ENCODE data around the gene DTNBP1.
A peak's percentile ranks its signal among the peaks of the same experiment; 100 is the strongest.

Gene DTNBP1

GRCh38 chr6:15493437-15494168, 169.2 kb downstream of the DTNBP1 start:
- Mint-ChIP-seq H3K4me3 (no peak overlapping the region), H3K27me3 (ENCODE audit: low read depth) (no peaks in the 10 kb centered on the region), H3K27ac (no peak overlapping the region), H3K4me1 (ENCODE audit: low read depth) (peaks cover 27% of the 10 kb centered on the region), H3K36me3 (ENCODE audit: low read depth) (peaks cover 11% of the 10 kb centered on the region), H3K9me3 (no peaks in the 10 kb centered on the region)

- peaks cover 14% of the 10 kb centered on the region for H3K36me3 Mint-ChIP-seq (ENCODE audit: low read depth)
- H3K9me3 Mint-ChIP-seq, result no peaks in the 10 kb centered on the region
- no peak overlapping the region for H3K4me3 Mint-ChIP-seq
- peak overlapping the region; percentile 26 for H3K27ac Mint-ChIP-seq
- H3K4me1 Mint-ChIP-seq (ENCODE audit: low read depth), result peaks cover 23% of the 10 kb centered on the region
- no peaks in the 10 kb centered on the region for H3K27me3 Mint-ChIP-seq (ENCODE audit: low read depth)
Measured at GRCh38 chr6:15491986-15492269, 170.9 kb downstream of the DTNBP1 start.

GRCh38 chr6:15491255-15491985, 171.4 kb downstream of the DTNBP1 start:
- peak overlapping the region; percentile 33 for H3K27ac Mint-ChIP-seq
- peaks cover 23% of the 10 kb centered on the region for H3K4me1 Mint-ChIP-seq (ENCODE audit: low read depth)
- H3K36me3 Mint-ChIP-seq (ENCODE audit: low read depth), result peaks cover 17% of the 10 kb centered on the region
- no peak overlapping the region for H3K4me3 Mint-ChIP-seq
- no peaks in the 10 kb centered on the region for H3K9me3 Mint-ChIP-seq
- H3K27me3 Mint-ChIP-seq (ENCODE audit: low read depth), result no peaks in the 10 kb centered on the region

- H3K27me3 Mint-ChIP-seq (ENCODE audit: low read depth), result no peaks in the 10 kb centered on the region
- H3K36me3 Mint-ChIP-seq (ENCODE audit: low read depth), result peaks cover 13% of the 10 kb centered on the region
- peaks cover 23% of the 10 kb centered on the region for H3K4me1 Mint-ChIP-seq (ENCODE audit: low read depth)
- H3K4me3 Mint-ChIP-seq, result no peak overlapping the region
- no peak overlapping the region for H3K27ac Mint-ChIP-seq
- no peaks in the 10 kb centered on the region for H3K9me3 Mint-ChIP-seq
Measured at GRCh38 chr6:15490242-15491100, 172.4 kb downstream of the DTNBP1 start.

GRCh38 chr6:15489261-15489962, 173.4 kb downstream of the DTNBP1 start:
- no peaks in the 10 kb centered on the region for H3K9me3 Mint-ChIP-seq
- H3K36me3 Mint-ChIP-seq (ENCODE audit: low read depth), result peaks cover 12% of the 10 kb centered on the region
- H3K4me1 Mint-ChIP-seq (ENCODE audit: low read depth), result peaks cover 23% of the 10 kb centered on the region
- H3K27me3 Mint-ChIP-seq (ENCODE audit: low read depth), result no peaks in the 10 kb centered on the region
- H3K4me3 Mint-ChIP-seq, result no peak overlapping the region
- no peak overlapping the region for H3K27ac Mint-ChIP-seq

- Mint-ChIP-seq H3K4me3 (no peak overlapping the region), H3K27me3 (ENCODE audit: low read depth) (no peaks in the 10 kb centered on the region), H3K9me3 (no peaks in the 10 kb centered on the region), H3K27ac (peak overlapping the region; percentile 7), H3K4me1 (ENCODE audit: low read depth) (peaks cover 18% of the 10 kb centered on the region), H3K36me3 (ENCODE audit: low read depth) (peaks cover 12% of the 10 kb centered on the region)
Measured at GRCh38 chr6:15487262-15487661, 175.6 kb downstream of the DTNBP1 start.

- Mint-ChIP-seq H3K27me3 (ENCODE audit: low read depth) (no peaks in the 10 kb centered on the region), H3K36me3 (ENCODE audit: low read depth) (peaks cover 14% of the 10 kb centered on the region), H3K4me3 (no peak overlapping the region), H3K4me1 (ENCODE audit: low read depth) (peaks cover 19% of the 10 kb centered on the region), H3K9me3 (no peaks in the 10 kb centered on the region), H3K27ac (no peak overlapping the region)
Measured at GRCh38 chr6:15485936-15486335, 176.9 kb downstream of the DTNBP1 start.

GRCh38 chr6:15484821-15485220, 178.0 kb downstream of the DTNBP1 start:
- Mint-ChIP-seq H3K36me3 (ENCODE audit: low read depth) (peaks cover 14% of the 10 kb centered on the region), H3K9me3 (no peaks in the 10 kb centered on the region), H3K27ac (no peak overlapping the region)

GRCh38 chr6:15484140-15484539, 178.7 kb downstream of the DTNBP1 start:
- no peaks in the 10 kb centered on the region for H3K27me3 Mint-ChIP-seq (ENCODE audit: low read depth)
- peaks cover 12% of the 10 kb centered on the region for H3K4me1 Mint-ChIP-seq (ENCODE audit: low read depth)
- H3K9me3 Mint-ChIP-seq, result no peaks in the 10 kb centered on the region

More at GRCh38 chr6:15484821-15485220, 178.0 kb downstream of the DTNBP1 start:
- H3K4me1 Mint-ChIP-seq (ENCODE audit: low read depth), result peaks cover 15% of the 10 kb centered on the region
- no peaks in the 10 kb centered on the region for H3K27me3 Mint-ChIP-seq (ENCODE audit: low read depth)
- no peak overlapping the region for H3K4me3 Mint-ChIP-seq

GRCh38 chr6:15483060-15483459, 179.8 kb downstream of the DTNBP1 start:
- Mint-ChIP-seq H3K27me3 (ENCODE audit: low read depth) (no peaks in the 10 kb centered on the region), H3K4me1 (ENCODE audit: low read depth) (peaks cover 15% of the 10 kb centered on the region), H3K36me3 (ENCODE audit: low read depth) (peaks cover 10% of the 10 kb centered on the region), H3K4me3 (no peak overlapping the region), H3K27ac (no peak overlapping the region), H3K9me3 (no peaks in the 10 kb centered on the region)

More at GRCh38 chr6:15484140-15484539, 178.7 kb downstream of the DTNBP1 start:
- H3K36me3 Mint-ChIP-seq (ENCODE audit: low read depth), result peaks cover 14% of the 10 kb centered on the region
- H3K4me3 Mint-ChIP-seq, result no peak overlapping the region
- no peak overlapping the region for H3K27ac Mint-ChIP-seq

- H3K27me3 Mint-ChIP-seq (ENCODE audit: low read depth), result no peaks in the 10 kb centered on the region
- H3K27ac Mint-ChIP-seq, result peak overlapping the region; percentile 32
- H3K4me3 Mint-ChIP-seq, result no peak overlapping the region
- peaks cover 18% of the 10 kb centered on the region for H3K4me1 Mint-ChIP-seq (ENCODE audit: low read depth)
- H3K36me3 Mint-ChIP-seq (ENCODE audit: low read depth), result peaks cover 12% of the 10 kb centered on the region
- H3K9me3 Mint-ChIP-seq, result no peaks in the 10 kb centered on the region
Measured at GRCh38 chr6:15481390-15482291, 181.2 kb downstream of the DTNBP1 start.

GRCh38 chr6:15480525-15480924, 182.3 kb downstream of the DTNBP1 start:
- H3K4me1 Mint-ChIP-seq (ENCODE audit: low read depth), result peaks cover 18% of the 10 kb centered on the region
- no peaks in the 10 kb centered on the region for H3K27me3 Mint-ChIP-seq (ENCODE audit: low read depth)
- H3K9me3 Mint-ChIP-seq, result no peaks in the 10 kb centered on the region
- peaks cover 16% of the 10 kb centered on the region for H3K36me3 Mint-ChIP-seq (ENCODE audit: low read depth)
- H3K27ac Mint-ChIP-seq, result no peak overlapping the region
- no peak overlapping the region for H3K4me3 Mint-ChIP-seq

- H3K9me3 Mint-ChIP-seq, result no peaks in the 10 kb centered on the region
- H3K27me3 Mint-ChIP-seq (ENCODE audit: low read depth), result no peaks in the 10 kb centered on the region
- peaks cover 19% of the 10 kb centered on the region for H3K4me1 Mint-ChIP-seq (ENCODE audit: low read depth)
- H3K27ac Mint-ChIP-seq, result no peak overlapping the region
- no peak overlapping the region for H3K4me3 Mint-ChIP-seq
- H3K36me3 Mint-ChIP-seq (ENCODE audit: low read depth), result peaks cover 21% of the 10 kb centered on the region
Measured at GRCh38 chr6:15479761-15480160, 183.1 kb downstream of the DTNBP1 start.

All from T-helper 1 cell treated with Interleukin-12 subunit alpha and Interleukin-12 subunit beta and Interleukin-4 antibody, amounts not matched to agents 30 μg/mL and 1 μg/mL, for 36 hours (primary cell).